Breast epithelium (tissue), 3 donors: ENCODE data around the gene TMEM167A.

Experiments
- CTCF ChIP-seq, 3 donors: fragments of 450-650 bp; IDR thresholded peaks; one replicate each; pipeline ENCODE4 v1.5.1; 2016 to 2017; ENCODE audit warnings: antibody characterized with exemption in 3 of 3, mild to moderate bottlenecking in 3 of 3, moderate library complexity in 3 of 3
- POLR2A ChIP-seq: fragments of 450-650 bp; IDR thresholded peaks from one replicate; pipeline ENCODE4 v1.6.1; 2016; ENCODE audit warnings: antibody characterized with exemption, mild to moderate bottlenecking, moderate library complexity
- POLR2AphosphoS5 ChIP-seq, 3 donors: sonication (generic); formaldehyde crosslinking; IDR thresholded peaks; one replicate each; pipeline ENCODE4 v1.6.1; 2017; ENCODE audit warnings: antibody characterized with exemption in 3 of 3

- TF ChIP-seq CTCF (IDR thresholded peaks at IDR 0.05) (no peak), POLR2A (no peak), POLR2AphosphoS5 (IDR thresholded peaks at IDR 0.05) (no peak)
Measured at GRCh38 chr5:83101514-83101913, 24.3 kb upstream of the TMEM167A start.
